Common myeloid progenitor, CD34-positive (primary cell): ENCODE data around the gene INPP5D.
A peak's percentile ranks its signal among the peaks of the same experiment; 100 is the strongest.

Source experiments
- CTCF ChIA-PET: fragments of 350-600 bp; sonication (Branson Sonifier 250); formaldehyde crosslinking; loops from one replicate; lab custom pipeline; 2021; ENCODE audit warnings: antibody characterized with exemption; lab: Charles Lee
- POLR2A ChIA-PET: fragments of 350-600 bp; sonication (Branson Sonifier 250); formaldehyde crosslinking; loops from one replicate; lab custom pipeline; 2021; ENCODE audit warnings: antibody characterized with exemption; lab: Charles Lee
- DNase-seq, 3 donors: peaks; one replicate each; pipeline versions ENCODE4 v3.0.0 to v3.0.0-alpha.2; 2013
- H3K27ac ChIP-seq, 2 experiments: 1 replicate in 1 of 2; 2 replicates in 1 of 2; pipeline ENCODE4 v1.7.0; 2013; ENCODE audit warnings: inconsistent platforms in 2 of 2, low read length in 2 of 2, mild to moderate bottlenecking in 2 of 2, low read depth in 1 of 2, moderate library complexity in 1 of 2; ENCODE audit not compliant: severe bottlenecking in 2 of 2, insufficient read depth in 1 of 2, poor library complexity in 1 of 2
- H3K27me3 ChIP-seq, 5 experiments: replicated peaks in 2 of 5; 1 replicate in 3 of 5; 2 replicates in 2 of 5; pipeline versions ENCODE4 v1.6.1 to v1.7.0; 2013; ENCODE audit warnings: low read length in 4 of 5, mild to moderate bottlenecking in 2 of 5, moderate library complexity in 2 of 5, inconsistent platforms in 1 of 5; ENCODE audit not compliant: insufficient read depth in 5 of 5, control insufficient read depth in 4 of 5
- H3K36me3 ChIP-seq, 4 experiments: 1 replicate in 2 of 4; 2 replicates in 2 of 4; pipeline versions ENCODE4 v1.6.1 to v1.7.0; 2013; ENCODE audit warnings: low read length in 3 of 4, control low read depth in 1 of 4, mild to moderate bottlenecking in 1 of 4; ENCODE audit not compliant: control insufficient read depth in 4 of 4, insufficient read depth in 4 of 4
- H3K4me1 ChIP-seq, 4 experiments: 1 replicate in 3 of 4; 2 replicates in 1 of 4; pipeline versions ENCODE4 v1.6.1 to v1.7.1; 2013; ENCODE audit warnings: low read length in 3 of 4, mild to moderate bottlenecking in 3 of 4, control low read depth in 1 of 4, inconsistent platforms in 1 of 4, moderate library complexity in 1 of 4; ENCODE audit not compliant: control insufficient read depth in 4 of 4, insufficient read depth in 4 of 4; ENCODE audit errors: control extremely low read depth in 1 of 4
- H3K4me3 ChIP-seq, 7 experiments: 1 replicate in 4 of 7; 2 replicates in 3 of 7; pipeline versions ENCODE4 v1.5.1 to v1.7.0; 2013; ENCODE audit warnings: mild to moderate bottlenecking in 7 of 7, low read length in 6 of 7, moderate library complexity in 6 of 7, inconsistent platforms in 2 of 7, low read depth in 2 of 7, control low read depth in 1 of 7; ENCODE audit not compliant: insufficient read depth in 4 of 7, control insufficient read depth in 1 of 7; ENCODE audit errors: extremely low read depth in 1 of 7
- H3K9me3 ChIP-seq, 5 experiments: 1 replicate in 4 of 5; 2 replicates in 1 of 5; pipeline versions ENCODE4 v1.6.1 to v1.7.1; 2013; ENCODE audit warnings: low read length in 4 of 5, mild to moderate bottlenecking in 2 of 5, inconsistent platforms in 1 of 5, low read depth in 1 of 5, moderate library complexity in 1 of 5; ENCODE audit not compliant: control insufficient read depth in 4 of 5, insufficient read depth in 2 of 5; ENCODE audit errors: control extremely low read depth in 1 of 5
- WGBS: methylation state at CpG from one replicate; pipeline ENCODE4 v1.1.5; 2013; ENCODE audit not compliant: insufficient coverage; 5-methylcytosine and 5-hydroxymethylcytosine counted together

INPP5D gene

GRCh38 chr2:233209117-233209532 lies 149.0 kb downstream of the INPP5D start:
- H3K36me3 ChIP-seq: peaks cover 11 to 61% (median 44%) of the 10 kb centered on the region in 4 experiments
- POLR2A ChIA-PET: no interaction called here
- 93% methylated on average over 3 of the region's 4 CpGs for WGBS

DNA sequence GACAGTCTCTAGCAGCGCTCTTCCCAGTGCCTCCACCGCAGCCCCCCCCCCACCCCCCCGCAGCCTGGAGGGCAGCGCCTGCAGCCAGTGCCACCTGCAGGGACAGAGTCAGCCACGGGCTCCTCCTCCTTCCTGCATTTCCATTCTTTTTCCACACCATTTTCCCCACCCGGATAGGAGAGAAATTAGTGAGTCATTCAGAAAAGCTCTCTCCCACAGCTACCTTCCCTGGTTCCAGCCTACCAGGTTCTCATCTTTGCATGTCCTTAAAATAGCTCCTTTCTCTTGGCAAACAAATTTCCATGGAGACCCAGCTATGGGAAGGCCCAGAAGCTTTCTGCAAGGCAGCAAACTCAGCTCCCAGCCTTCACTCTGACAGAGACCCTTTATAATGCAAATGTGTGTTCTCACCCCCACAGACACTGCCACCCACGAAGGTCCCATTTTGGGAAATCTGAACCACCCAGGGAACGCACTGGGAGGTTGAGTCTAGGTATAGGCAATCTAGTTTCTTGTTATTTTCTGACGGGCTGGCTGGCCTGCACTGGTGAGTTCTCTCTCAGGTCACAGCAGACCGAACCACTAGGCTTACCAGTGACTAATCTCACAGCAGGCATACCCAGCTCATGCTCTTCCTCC lies 149.5 kb downstream of the INPP5D start:
- no peaks in the 10 kb centered on the region for H3K9me3 ChIP-seq
- no peak overlapping the region for H3K27ac ChIP-seq
- CTCF ChIA-PET: interaction anchor here (1.1 to 2.3 kb wide), 4 partner anchors 9 to 21 kb away, joined by 4 to 9 read pairs (median 6); no protein-coding TSS in a partner anchor
- no peaks in the 10 kb centered on the region for H3K27me3 ChIP-seq
- H3K4me3 ChIP-seq: no peak overlapping the region
- peaks cover 2 to 22% (median 6%) of the 10 kb centered on the region in 4 experiments for H3K4me1 ChIP-seq
- POLR2A ChIA-PET: interaction anchor here (0.6 kb wide), 1 partner anchor 133 kb away, joined by 3 read pairs; no protein-coding TSS in a partner anchor
- DNase-seq: no peak
- 75% methylated on average over 5 of the region's 10 CpGs for WGBS
- H3K36me3 ChIP-seq: peaks cover 9 to 56% (median 39%) of the 10 kb centered on the region in 4 experiments

More at GRCh38 chr2:233209117-233209532, 149.0 kb downstream of the INPP5D start:
- H3K27ac ChIP-seq: peak overlapping the region in 1 of 2 experiments; percentile 17
- peaks cover 2 to 22% (median 6%) of the 10 kb centered on the region in 4 experiments for H3K4me1 ChIP-seq
- no peaks in the 10 kb centered on the region for H3K9me3 ChIP-seq
- no peaks in the 10 kb centered on the region for H3K27me3 ChIP-seq
- DNase-seq: no peak
- no peak overlapping the region for H3K4me3 ChIP-seq
- CTCF ChIA-PET: interaction anchor here (1.3 to 2.3 kb wide), 3 partner anchors 8 to 42 kb away, joined by 4 to 9 read pairs (median 6); partner anchors contain the start of gene ATG16L1

DNA sequence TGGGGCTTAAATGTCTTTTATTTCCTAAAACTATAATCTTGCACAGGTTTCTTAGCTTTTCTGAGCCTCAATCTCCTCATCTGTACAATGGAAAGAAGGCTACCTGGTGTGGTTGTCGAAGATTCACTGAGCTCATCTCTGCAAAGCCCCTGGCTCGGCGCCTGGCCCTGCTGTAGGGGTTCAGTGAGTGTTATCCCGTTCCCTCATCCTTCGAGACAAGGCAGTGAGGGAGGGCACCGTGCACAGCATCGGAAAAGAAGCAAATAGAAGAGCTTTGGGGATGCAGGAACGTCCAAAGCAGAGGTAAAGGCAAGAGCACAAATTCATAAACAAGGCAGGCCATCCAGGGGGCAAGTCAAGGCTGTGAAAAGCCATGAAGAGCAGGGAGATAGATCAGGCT lies 150.1 kb downstream of the INPP5D start:
- peaks cover 2 to 22% (median 6%) of the 10 kb centered on the region in 4 experiments for H3K4me1 ChIP-seq
- no peaks in the 10 kb centered on the region for H3K27me3 ChIP-seq
- CTCF ChIA-PET: interaction anchor here (1.1 to 2.3 kb wide), 4 partner anchors 9 to 20 kb away, joined by 4 to 9 read pairs (median 6); no protein-coding TSS in a partner anchor
- H3K27ac ChIP-seq: no peak overlapping the region
- peaks cover 9 to 51% (median 36%) of the 10 kb centered on the region in 4 experiments for H3K36me3 ChIP-seq
- DNase-seq: no peak
- H3K4me3 ChIP-seq: no peak overlapping the region
- H3K9me3 ChIP-seq: no peaks in the 10 kb centered on the region
- 95% methylated on average over 8 of the region's 8 CpGs for WGBS
- POLR2A ChIA-PET: interaction anchor here (0.6 kb wide), 1 partner anchor 132 kb away, joined by 3 read pairs; no protein-coding TSS in a partner anchor

GRCh38 chr2:233210843-233211547 lies 150.9 kb downstream of the INPP5D start:
- Histone ChIP-seq H3K4me3 (no peak overlapping the region), H3K36me3 (peaks cover 9 to 48% (median 36%) of the 10 kb centered on the region in 4 experiments), H3K27me3 (no peaks in the 10 kb centered on the region), H3K9me3 (no peaks in the 10 kb centered on the region), H3K4me1 (peaks cover 2 to 22% (median 6%) of the 10 kb centered on the region in 4 experiments), H3K27ac (no peak overlapping the region)
- POLR2A ChIA-PET: interaction anchor here (0.6 kb wide), 1 partner anchor 371 kb away, joined by 3 read pairs; no protein-coding TSS in a partner anchor
- CTCF ChIA-PET: interaction anchor here (1.1 to 2.3 kb wide), 4 partner anchors 8 to 19 kb away, joined by 4 to 9 read pairs (median 6); no protein-coding TSS in a partner anchor
- 66% methylated on average over 13 of the region's 18 CpGs for WGBS
- DNase-seq: peak in 1 of 3 donors; percentile 28

DNA sequence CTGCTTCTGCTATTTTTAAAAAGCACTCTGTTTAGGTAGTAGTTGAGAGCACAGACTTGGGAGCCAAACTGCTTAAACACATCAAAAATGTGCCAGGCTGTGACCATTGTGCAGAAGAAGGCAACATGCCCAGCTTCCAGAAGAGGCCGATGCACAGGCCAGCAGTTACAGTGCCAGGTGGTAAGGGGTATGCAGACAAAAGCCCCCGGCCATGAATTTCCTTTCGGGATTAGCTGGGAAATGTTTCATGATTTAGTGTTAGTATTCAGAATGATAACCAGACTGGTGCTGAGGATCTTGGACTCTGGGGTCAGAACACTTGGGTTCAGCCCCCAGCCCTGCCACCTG lies 151.4 kb downstream of the INPP5D start:
- H3K4me1 ChIP-seq: peaks cover 2 to 22% (median 6%) of the 10 kb centered on the region in 4 experiments
- no peak overlapping the region for H3K4me3 ChIP-seq
- H3K36me3 ChIP-seq: peaks cover 9 to 44% (median 33%) of the 10 kb centered on the region in 4 experiments
- H3K27me3 ChIP-seq: no peaks in the 10 kb centered on the region
- H3K9me3 ChIP-seq: no peaks in the 10 kb centered on the region
- CTCF ChIA-PET: interaction anchor here (2.0 to 2.3 kb wide), 2 partner anchors 7 to 13 kb away, joined by 5 to 6 read pairs; no protein-coding TSS in a partner anchor
- POLR2A ChIA-PET: interaction anchor here (0.6 kb wide), 1 partner anchor 372 kb away, joined by 3 read pairs; no protein-coding TSS in a partner anchor
- H3K27ac ChIP-seq: no peak overlapping the region
- no peak for DNase-seq
- 79% methylated on average over 3 of the region's 3 CpGs for WGBS

- 96% methylated on average over 15 of the region's 15 CpGs for WGBS
- H3K9me3 ChIP-seq: no peaks in the 10 kb centered on the region
- no peak overlapping the region for H3K27ac ChIP-seq
- H3K4me1 ChIP-seq: peaks cover 0 to 11% (median 3%) of the 10 kb centered on the region in 4 experiments
- no peak overlapping the region for H3K4me3 ChIP-seq
- H3K36me3 ChIP-seq: peaks cover 0 to 30% (median 19%) of the 10 kb centered on the region in 4 experiments
- DNase-seq: no peak
- H3K27me3 ChIP-seq: no peaks in the 10 kb centered on the region
- CTCF ChIA-PET: no interaction called here
- POLR2A ChIA-PET: no interaction called here
These were observed 152.9 kb downstream of the INPP5D start for GRCh38 chr2:233213011-233213410.
